CD14-positive monocyte (primary cell): ENCODE results near the gene HELLS. TPM values are rescaled to one million over a fixed set of nuclear protein-coding genes. Genes with fewer than 3 reads are reported as not detected.

ENCODE experiments used
- DNase-seq, 3 donors: peaks; one replicate each; pipeline ENCODE4 v3.0.0-alpha.2; 2011 to 2022
- H2AFZ ChIP-seq: 2 replicates; pipeline ENCODE4 v1.6.0; 2012; ENCODE audit warnings: mild to moderate bottlenecking, low read depth, low read length, inconsistent platforms; ENCODE audit not compliant: insufficient read depth, poor library complexity, severe bottlenecking
- H3K27ac ChIP-seq, 2 donors: 1 replicate in 1 of 2; 2 replicates in 1 of 2; pipeline ENCODE4 v1.5.1; 2012 to 2013; ENCODE audit warnings: low read length in 2 of 2, control low read depth in 1 of 2, inconsistent platforms in 1 of 2, low read depth in 1 of 2, mild to moderate bottlenecking in 1 of 2
- H3K27me3 ChIP-seq, 2 donors: one replicate each; pipeline versions ENCODE4 v1.6.0 to v1.6.1; 2011 to 2013; ENCODE audit warnings: low read length in 2 of 2; ENCODE audit not compliant: control insufficient read depth in 2 of 2, insufficient read depth in 2 of 2
- H3K36me3 ChIP-seq, 2 donors: replicated peaks in 1 of 2; 1 replicate in 1 of 2; 2 replicates in 1 of 2; pipeline versions ENCODE4 v1.5.1 to v1.6.1; 2012 to 2013; ENCODE audit warnings: low read length in 2 of 2, control low read depth in 1 of 2, inconsistent platforms in 1 of 2, mild to moderate bottlenecking in 1 of 2; ENCODE audit not compliant: insufficient read depth in 2 of 2, control insufficient read depth in 1 of 2
- H3K4me1 ChIP-seq, 2 donors: 1 replicate in 1 of 2; 2 replicates in 1 of 2; pipeline versions ENCODE4 v1.5.1 to v1.6.1; 2012 to 2013; ENCODE audit warnings: low read length in 2 of 2, control low read depth in 1 of 2, inconsistent platforms in 1 of 2, mild to moderate bottlenecking in 1 of 2, moderate library complexity in 1 of 2; ENCODE audit not compliant: insufficient read depth in 2 of 2, control insufficient read depth in 1 of 2
- H3K4me2 ChIP-seq: replicated peaks from 2 replicates; pipeline ENCODE3; 2012; ENCODE audit warnings: low read length, moderate library complexity, mild to moderate bottlenecking; ENCODE audit not compliant: poor library complexity, severe bottlenecking; ENCODE audit errors: extremely low read depth
- H3K4me3 ChIP-seq, 3 experiments: fragments of 200-600 bp in 1 of 3; sonication (generic) in 1 of 3; replicated peaks in 1 of 3; 1 replicate in 2 of 3; 2 replicates in 1 of 3; pipeline ENCODE4 v1.5.1; 2011 to 2013; ENCODE audit warnings: low read length in 3 of 3, mild to moderate bottlenecking in 3 of 3, control low read depth in 2 of 3, low read depth in 2 of 3, inconsistent platforms in 1 of 3, moderate library complexity in 1 of 3
- H3K79me2 ChIP-seq: 2 replicates; pipeline ENCODE4 v1.6.0; 2012; ENCODE audit warnings: mild to moderate bottlenecking, control low read depth, inconsistent platforms, low read length, moderate library complexity; ENCODE audit not compliant: insufficient read depth
- H3K9ac ChIP-seq: 2 replicates; pipeline ENCODE4 v1.6.0; 2017; ENCODE audit warnings: low read length, mild to moderate bottlenecking; ENCODE audit not compliant: insufficient read depth, poor library complexity, severe bottlenecking
- H3K9me3 ChIP-seq, 2 donors: replicated peaks in 1 of 2; 1 replicate in 1 of 2; 2 replicates in 1 of 2; pipeline versions ENCODE4 v1.5.1 to v1.6.1; 2012 to 2013; ENCODE audit warnings: low read length in 2 of 2, control low read depth in 1 of 2; ENCODE audit not compliant: control insufficient read depth in 1 of 2, insufficient read depth in 1 of 2
- H4K20me1 ChIP-seq: 2 replicates; pipeline ENCODE4 v1.6.0; 2012; ENCODE audit warnings: mild to moderate bottlenecking, low read length, control low read depth, moderate library complexity; ENCODE audit not compliant: insufficient read depth
- H3K27ac Mint-ChIP-seq, 7 donors: one replicate each; pipeline ENCODE4 v1.8.0; 2020; ENCODE audit warnings: mild to moderate bottlenecking in 7 of 7, mixed read lengths in 7 of 7, moderate library complexity in 6 of 7, inconsistent platforms in 2 of 7
- H3K27me3 Mint-ChIP-seq, 3 donors: one replicate each; pipeline ENCODE4 v1.8.0; 2021 to 2022; ENCODE audit warnings: low read depth in 3 of 3, mild to moderate bottlenecking in 3 of 3, mixed read lengths in 3 of 3, moderate library complexity in 3 of 3, inconsistent platforms in 1 of 3
- H3K36me3 Mint-ChIP-seq, 2 donors: one replicate each; pipeline ENCODE4 v1.8.0; 2020; ENCODE audit warnings: mixed read lengths in 2 of 2, inconsistent platforms in 1 of 2, mild to moderate bottlenecking in 1 of 2
- H3K4me1 Mint-ChIP-seq: one replicate; pipeline ENCODE4 v1.8.0; 2020; ENCODE audit warnings: mild to moderate bottlenecking, mixed read lengths
- H3K4me3 Mint-ChIP-seq, 2 donors: one replicate each; pipeline ENCODE4 v1.8.0; 2020; ENCODE audit warnings: mild to moderate bottlenecking in 2 of 2, mixed read lengths in 2 of 2, moderate library complexity in 1 of 2
- H3K9me3 Mint-ChIP-seq, 7 donors: one replicate each; pipeline ENCODE4 v1.8.0; 2020 to 2022; ENCODE audit warnings: mixed read lengths in 7 of 7, mild to moderate bottlenecking in 6 of 7, moderate library complexity in 6 of 7, inconsistent platforms in 2 of 7
- CTCF ChIP-seq: fragments of 200-600 bp; IDR thresholded peaks from one replicate; pipeline ENCODE4 v1.8.0; 2022; ENCODE audit warnings: antibody characterized with exemption, mild to moderate bottlenecking
- WGBS: methylation state at CpG from one replicate; pipeline ENCODE4 v1.1.5; 2013; ENCODE audit warnings: missing lambda C conversion rate; ENCODE audit not compliant: insufficient coverage; 5-methylcytosine and 5-hydroxymethylcytosine counted together
- intact Hi-C, 2 donors: fragments of 100-400 bp; cut with micrococcal nuclease; formaldehyde crosslinking; loops; one replicate each; pipeline versions ENCODE4 v1.15.0 to v1.15.1; 2023
- polyA plus RNA-seq, 3 donors: library from polyadenylated mRNA; depleted of rRNA in 1 of 3; unstranded in 2 of 3; stranded (reverse) in 1 of 3; fragments of 300-500 nt in 2 of 3; fragments of >200 nt in 1 of 3; fragmentation: Illumina TruSeq in 2 of 3; gene quantifications; 1 replicate in 2 of 3; 2 replicates in 1 of 3; pipeline ENCODE4 v1.2.3, GENCODE V29; 2012 to 2021

The HELLS gene
- polyA plus RNA-seq, 3 donors = 0.04 to 0.39 (median 0.07) TPM

- Histone ChIP-seq H3K27ac (no peak overlapping the region), H3K27me3 (no peaks in the 10 kb centered on the region), H3K9me3 (no peaks in the 10 kb centered on the region), H3K4me1 (no peaks in the 10 kb centered on the region), H3K4me2 (no peak overlapping the region), H3K79me2 (no peaks in the 10 kb centered on the region), H3K4me3 (no peak overlapping the region), H4K20me1 (no peaks in the 10 kb centered on the region), H3K36me3 (peaks cover 5 to 33% of the 10 kb centered on the region in 2 donors), H2AFZ (no peak overlapping the region), H3K9ac (no peak overlapping the region)
- TF ChIP-seq CTCF = no peak
- no peak overlapping the region for H3K27ac Mint-ChIP-seq
- H3K36me3 Mint-ChIP-seq = peaks cover 43 to 53% of the 10 kb centered on the region in 2 donors
- no peaks in the 10 kb centered on the region for H3K27me3 Mint-ChIP-seq
- DNase-seq = no peak
- WGBS = no CpG with 5 or more reads among the region's 1 CpG
- intact Hi-C loops = no loop called here
- no peaks in the 10 kb centered on the region for H3K9me3 Mint-ChIP-seq
- H3K4me3 Mint-ChIP-seq = no peak overlapping the region
- H3K4me1 Mint-ChIP-seq = no peaks in the 10 kb centered on the region
Observed at GRCh38 chr10:94591461-94592205, 46.0 kb downstream of the HELLS start.

GRCh38 chr10:94602729-94603515 lies 57.3 kb downstream of the HELLS start:
- no peak for DNase-seq
- 80% methylated on average over 1 of the region's 8 CpGs for WGBS

More at GRCh38 chr10:94602729-94603515, 57.3 kb downstream of the HELLS start:
- Mint-ChIP-seq H3K27me3 (no peaks in the 10 kb centered on the region), H3K4me3 (no peak overlapping the region), H3K36me3 (peaks cover 41 to 48% of the 10 kb centered on the region in 2 donors), H3K9me3 (no peaks in the 10 kb centered on the region), H3K27ac (no peak overlapping the region), H3K4me1 (no peaks in the 10 kb centered on the region)
- Histone ChIP-seq H3K27me3 (no peaks in the 10 kb centered on the region), H3K4me1 (no peaks in the 10 kb centered on the region), H3K9ac (no peak overlapping the region), H3K4me2 (no peak overlapping the region), H3K27ac (no peak overlapping the region), H3K36me3 (peaks cover 17 to 26% of the 10 kb centered on the region in 2 donors), H3K9me3 (no peaks in the 10 kb centered on the region), H3K4me3 (no peak overlapping the region), H2AFZ (no peak overlapping the region), H3K79me2 (no peaks in the 10 kb centered on the region), H4K20me1 (no peaks in the 10 kb centered on the region)
- intact Hi-C loops = no loop called here
- no peak for TF ChIP-seq CTCF
